ENCODE results near the gene SARDH. TPM values are rescaled to one million over a fixed set of nuclear protein-coding genes. Genes with fewer than 3 reads are reported as not detected.

Gene SARDH
- total and polyA plus RNA-seq, 2 of the 13 experiments (the other 11 are each of a cell fraction or from before 2014, with no cell fraction given) = 11.6 to 34.9 TPM

DNA sequence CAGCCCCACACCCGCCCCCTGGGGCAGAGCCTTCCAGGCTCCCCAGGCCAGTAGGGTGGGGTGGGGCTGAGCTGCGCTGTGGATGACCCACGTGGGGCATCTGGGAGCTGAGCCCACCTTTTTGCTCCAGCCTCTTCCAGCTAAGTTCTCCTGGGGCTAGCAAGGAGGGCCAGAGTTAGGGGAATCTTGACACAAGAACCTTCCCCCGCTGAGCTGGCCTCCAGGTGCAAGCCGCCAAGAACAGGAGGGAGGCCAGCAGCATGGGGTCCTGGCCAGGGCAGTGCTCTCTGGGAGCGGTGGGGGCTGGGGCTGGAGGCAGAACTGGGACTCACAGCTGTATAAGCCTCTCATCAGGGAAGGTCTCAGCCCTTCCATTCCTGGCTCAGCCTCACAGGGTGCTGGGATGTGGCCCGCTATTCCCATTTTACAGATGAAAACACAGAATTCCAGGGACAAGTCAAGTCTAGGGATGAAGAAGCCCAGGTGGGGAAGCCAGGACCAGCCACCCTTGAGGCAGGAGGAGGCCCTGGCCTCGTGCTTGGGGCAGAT, 21.5 kb downstream of the SARDH start (continued):
- TF ChIP-seq ZNF430 (CRISPR knock-in tag; IDR thresholded peaks at IDR 0.05) (peak; percentile 58; the same call in 1 of the 2 replicates), ZNF761 (CRISPR knock-in tag; conservative IDR thresholded peaks at IDR 0.05) (0 out of 2 replicates have a peak, but pooled peaks have one; percentile 4), POGZ (CRISPR knock-in tag; IDR thresholded peaks at IDR 0.05) (0 out of 2 replicates have a peak, but pooled peaks have one; percentile 4), ZNF530 (CRISPR knock-in tag; IDR thresholded peaks at IDR 0.05; ENCODE audit: low read depth) (no peak), KDM5B (CRISPR knock-in tag; IDR thresholded peaks at IDR 0.05; ENCODE audit: borderline replicate concordance) (0 out of 2 replicates have a peak, but pooled peaks have one; percentile 42), NCOA2 (CRISPR knock-in tag; IDR thresholded peaks at IDR 0.05) (0 out of 2 replicates have a peak, but pooled peaks have one; percentile 5), ZNF883 (CRISPR knock-in tag; IDR thresholded peaks at IDR 0.05; ENCODE audit: not compliant biosample characterization) (peak; percentile 12), ZNF605 (CRISPR knock-in tag; IDR thresholded peaks at IDR 0.05) (peak; percentile 45), ZNF549 (CRISPR knock-in tag; IDR thresholded peaks at IDR 0.05) (no peak), ZNF274 (CRISPR knock-in tag; IDR thresholded peaks at IDR 0.05) (no peak), RAD51 (IDR thresholded peaks at IDR 0.05; ENCODE audit: borderline replicate concordance) (no peak), ZNF776 (CRISPR knock-in tag; IDR thresholded peaks at IDR 0.05) (peak; percentile 11; the same call in 1 of the 2 replicates), ZNF607 (CRISPR knock-in tag; IDR thresholded peaks at IDR 0.05; ENCODE audit: borderline replicate concordance) (0 out of 2 replicates have a peak, but pooled peaks have one; percentile 7), KDM2A (CRISPR knock-in tag; IDR thresholded peaks at IDR 0.05; ENCODE audit: borderline replicate concordance, low read depth) (no peak), SAP130 (CRISPR knock-in tag; IDR thresholded peaks at IDR 0.05; ENCODE audit: low read depth) (0 out of 2 replicates have a peak, but pooled peaks have one; percentile 5), KLF11 (CRISPR knock-in tag; IDR thresholded peaks at IDR 0.05) (0 out of 2 replicates have a peak, but pooled peaks have one; percentile 9), AKAP8 (CRISPR knock-in tag; IDR thresholded peaks at IDR 0.05) (peak; percentile 14; the same call in 1 of the 2 replicates), RAD21 (CRISPR knock-in tag; IDR thresholded peaks at IDR 0.05) (0 out of 2 replicates have a peak, but pooled peaks have one; percentile 9), ZNF629 (CRISPR knock-in tag; conservative IDR thresholded peaks at IDR 0.05) (peak; percentile 63; the same call in 1 of the 2 replicates)
- TF ChIP-seq, protein P1, sequence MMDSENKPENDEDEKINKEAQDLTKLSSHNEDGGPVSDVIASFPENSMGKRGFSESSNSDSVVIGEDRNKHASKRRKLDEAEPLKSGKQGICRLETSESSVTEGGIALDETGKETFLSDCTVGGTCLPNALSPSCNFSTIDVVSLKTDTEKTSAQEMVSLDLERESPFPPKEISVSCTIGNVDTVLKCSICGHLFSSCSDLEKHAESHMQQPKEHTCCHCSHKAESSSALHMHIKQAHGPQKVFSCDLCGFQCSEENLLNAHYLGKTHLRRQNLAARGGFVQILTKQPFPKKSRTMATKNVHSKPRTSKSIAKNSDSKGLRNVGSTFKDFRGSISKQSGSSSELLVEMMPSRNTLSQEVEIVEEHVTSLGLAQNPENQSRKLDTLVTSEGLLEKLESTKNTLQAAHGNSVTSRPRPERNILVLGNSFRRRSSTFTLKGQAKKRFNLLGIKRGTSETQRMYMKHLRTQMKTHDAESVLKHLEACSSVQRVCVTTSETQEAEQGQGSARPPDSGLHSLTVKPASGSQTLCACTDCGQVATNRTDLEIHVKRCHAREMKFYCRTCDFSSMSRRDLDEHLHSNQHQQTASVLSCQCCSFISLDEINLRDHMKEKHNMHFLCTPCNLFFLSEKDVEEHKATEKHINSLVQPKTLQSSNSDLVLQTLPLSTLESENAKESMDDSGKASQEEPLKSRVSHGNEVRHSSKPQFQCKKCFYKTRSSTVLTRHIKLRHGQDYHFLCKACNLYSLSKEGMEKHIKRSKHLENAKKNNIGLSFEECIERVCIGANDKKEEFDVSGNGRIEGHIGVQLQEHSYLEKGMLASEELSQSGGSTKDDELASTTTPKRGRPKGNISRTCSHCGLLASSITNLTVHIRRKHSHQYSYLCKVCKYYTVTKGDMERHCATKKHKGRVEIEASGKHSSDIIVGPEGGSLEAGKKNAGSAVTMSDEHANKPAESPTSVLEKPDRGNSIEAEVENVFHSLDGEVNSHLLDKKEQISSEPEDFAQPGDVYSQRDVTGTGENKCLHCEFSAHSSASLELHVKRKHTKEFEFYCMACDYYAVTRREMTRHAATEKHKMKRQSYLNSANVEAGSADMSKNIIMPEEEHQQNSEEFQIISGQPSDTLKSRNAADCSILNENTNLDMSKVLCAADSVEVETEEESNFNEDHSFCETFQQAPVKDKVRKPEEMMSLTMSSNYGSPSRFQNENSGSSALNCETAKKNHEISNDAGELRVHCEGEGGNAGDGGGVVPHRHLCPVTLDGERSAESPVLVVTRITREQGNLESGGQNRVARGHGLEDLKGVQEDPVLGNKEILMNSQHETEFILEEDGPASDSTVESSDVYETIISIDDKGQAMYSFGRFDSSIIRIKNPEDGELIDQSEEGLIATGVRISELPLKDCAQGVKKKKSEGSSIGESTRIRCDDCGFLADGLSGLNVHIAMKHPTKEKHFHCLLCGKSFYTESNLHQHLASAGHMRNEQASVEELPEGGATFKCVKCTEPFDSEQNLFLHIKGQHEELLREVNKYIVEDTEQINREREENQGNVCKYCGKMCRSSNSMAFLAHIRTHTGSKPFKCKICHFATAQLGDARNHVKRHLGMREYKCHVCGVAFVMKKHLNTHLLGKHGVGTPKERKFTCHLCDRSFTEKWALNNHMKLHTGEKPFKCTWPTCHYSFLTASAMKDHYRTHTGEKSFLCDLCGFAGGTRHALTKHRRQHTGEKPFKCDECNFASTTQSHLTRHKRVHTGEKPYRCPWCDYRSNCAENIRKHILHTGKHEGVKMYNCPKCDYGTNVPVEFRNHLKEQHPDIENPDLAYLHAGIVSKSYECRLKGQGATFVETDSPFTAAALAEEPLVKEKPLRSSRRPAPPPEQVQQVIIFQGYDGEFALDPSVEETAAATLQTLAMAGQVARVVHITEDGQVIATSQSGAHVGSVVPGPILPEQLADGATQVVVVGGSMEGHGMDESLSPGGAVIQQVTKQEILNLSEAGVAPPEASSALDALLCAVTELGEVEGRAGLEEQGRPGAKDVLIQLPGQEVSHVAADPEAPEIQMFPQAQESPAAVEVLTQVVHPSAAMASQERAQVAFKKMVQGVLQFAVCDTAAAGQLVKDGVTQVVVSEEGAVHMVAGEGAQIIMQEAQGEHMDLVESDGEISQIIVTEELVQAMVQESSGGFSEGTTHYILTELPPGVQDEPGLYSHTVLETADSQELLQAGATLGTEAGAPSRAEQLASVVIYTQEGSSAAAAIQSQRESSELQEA (CRISPR knock-in tag; IDR thresholded peaks at IDR 0.05; ENCODE audit: not compliant biosample characterization) = no peak
- TF ChIP-seq, protein P2, sequence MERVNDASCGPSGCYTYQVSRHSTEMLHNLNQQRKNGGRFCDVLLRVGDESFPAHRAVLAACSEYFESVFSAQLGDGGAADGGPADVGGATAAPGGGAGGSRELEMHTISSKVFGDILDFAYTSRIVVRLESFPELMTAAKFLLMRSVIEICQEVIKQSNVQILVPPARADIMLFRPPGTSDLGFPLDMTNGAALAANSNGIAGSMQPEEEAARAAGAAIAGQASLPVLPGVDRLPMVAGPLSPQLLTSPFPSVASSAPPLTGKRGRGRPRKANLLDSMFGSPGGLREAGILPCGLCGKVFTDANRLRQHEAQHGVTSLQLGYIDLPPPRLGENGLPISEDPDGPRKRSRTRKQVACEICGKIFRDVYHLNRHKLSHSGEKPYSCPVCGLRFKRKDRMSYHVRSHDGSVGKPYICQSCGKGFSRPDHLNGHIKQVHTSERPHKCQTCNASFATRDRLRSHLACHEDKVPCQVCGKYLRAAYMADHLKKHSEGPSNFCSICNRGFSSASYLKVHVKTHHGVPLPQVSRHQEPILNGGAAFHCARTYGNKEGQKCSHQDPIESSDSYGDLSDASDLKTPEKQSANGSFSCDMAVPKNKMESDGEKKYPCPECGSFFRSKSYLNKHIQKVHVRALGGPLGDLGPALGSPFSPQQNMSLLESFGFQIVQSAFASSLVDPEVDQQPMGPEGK (CRISPR knock-in tag; IDR thresholded peaks at IDR 0.05) = no peak
